K562 (cell line): ENCODE data around the gene LRFN3. TPM values are rescaled to one million over a fixed set of nuclear protein-coding genes. Genes with fewer than 3 reads are reported as not detected.

Experiments
- ATAC-seq: fragments of 200-7000 bp; cut with Tn5 transposase; 3 replicates; pipeline ENCODE4 v1.9.1; 2020; ENCODE audit warnings: moderate library complexity
- BruUV-seq: library from RNA; stranded (reverse); fragments of 400-500 nt; replicated peaks from 2 replicates; lab custom pipeline; 2021; lab: Mats Ljungman, UMichigan
- CTCF ChIA-PET: fragments of 300-600 bp; formaldehyde crosslinking; extraction: SDS; loops from one replicate; lab custom pipeline; 2021; ENCODE audit warnings: low intra/inter-chr PET ratio; lab: Yijun Ruan, JAX
- POLR2A ChIA-PET: fragments of 300-600, 350-650 bp; sonication (Branson Sonifier 250); formaldehyde crosslinking; extraction: SDS; loops from one replicate; lab custom pipeline; 2021; ENCODE audit warnings: antibody characterized with exemption, inconsistent platforms; lab: Yijun Ruan, JAX
- DNase-seq, 4 experiments: peaks; one replicate each; pipeline versions ENCODE4 v3.0.0 to v3.0.0-alpha.2; 2011 to 2018; ENCODE audit warnings: low spot score in 3 of 4, mixed read lengths in 3 of 4; ENCODE audit errors: extremely low read depth in 1 of 4
- FAIRE-seq: peaks from 2 replicates; lab custom pipeline; 2011; peaks lifted over from hg19 to GRCh38; lab: Jason Lieb, UNC
- H2AFZ ChIP-seq: 2 replicates; pipeline ENCODE4 v1.6.0; 2011; ENCODE audit warnings: low read depth, low read length, control low read depth, inconsistent platforms
- H3K27ac ChIP-seq: fragments of 200-600 bp; 3 replicates; pipeline ENCODE4 v1.8.0; 2011; ENCODE audit warnings: low read depth, mild to moderate bottlenecking, control low read depth, inconsistent platforms, low read length, moderate library complexity, mixed read lengths; ENCODE audit errors: extremely low read depth
- H3K27me3 ChIP-seq, 2 experiments: fragments of 300-600 bp in 1 of 2; 2 replicates in 1 of 2; 3 replicates in 1 of 2; pipeline versions ENCODE4 v1.6.0 to v1.8.0; 2011; ENCODE audit warnings: inconsistent platforms in 2 of 2, low read length in 2 of 2, mild to moderate bottlenecking in 1 of 2, mixed read lengths in 1 of 2, moderate library complexity in 1 of 2; ENCODE audit not compliant: control insufficient read depth in 2 of 2, insufficient read depth in 2 of 2
- H3K36me3 ChIP-seq: fragments of 300-600 bp; 3 replicates; pipeline ENCODE4 v1.8.0; 2011; ENCODE audit warnings: mild to moderate bottlenecking, low read length, inconsistent platforms; ENCODE audit not compliant: control insufficient read depth, insufficient read depth
- H3K4me1 ChIP-seq, 2 experiments: fragments of 200-600 bp in 1 of 2; replicated peaks in 1 of 2; 2 replicates in 1 of 2; 3 replicates in 1 of 2; pipeline versions ENCODE4 v1.5.1 to v1.8.0; 2011; ENCODE audit warnings: inconsistent platforms in 2 of 2, low read length in 2 of 2, mild to moderate bottlenecking in 1 of 2, mixed read lengths in 1 of 2, moderate library complexity in 1 of 2; ENCODE audit not compliant: control insufficient read depth in 2 of 2, insufficient read depth in 2 of 2
- H3K4me2 ChIP-seq: 2 replicates; pipeline ENCODE4 v1.6.1; 2011; ENCODE audit warnings: low read length, control low read depth, inconsistent platforms, mixed read lengths; ENCODE audit not compliant: insufficient read depth
- H3K4me3 ChIP-seq: fragments of 200-600 bp; sonication (generic), shearing (Covaris generic); 2 replicates; pipeline ENCODE4 v1.5.1; 2016; ENCODE audit warnings: control low read depth, inconsistent platforms
- H3K79me2 ChIP-seq: fragments of 200-600 bp; 3 replicates; pipeline ENCODE4 v1.8.0; 2011; ENCODE audit warnings: low read length, inconsistent platforms; ENCODE audit not compliant: control insufficient read depth, insufficient read depth
- H3K9ac ChIP-seq, 2 experiments: 2 replicates each; pipeline versions ENCODE4 v1.6.0 to v1.6.1; 2011; ENCODE audit warnings: low read depth in 2 of 2, low read length in 2 of 2, control low read depth in 1 of 2, inconsistent platforms in 1 of 2, mild to moderate bottlenecking in 1 of 2, mixed read lengths in 1 of 2; ENCODE audit not compliant: insufficient read depth in 1 of 2
- H3K9me1 ChIP-seq: one replicate; pipeline ENCODE4 v1.6.0; 2011; ENCODE audit warnings: inconsistent platforms, mild to moderate bottlenecking, low read length, moderate library complexity; ENCODE audit not compliant: control insufficient read depth, insufficient read depth
- H3K9me3 ChIP-seq: replicated peaks from 2 replicates; pipeline ENCODE4 v1.5.1; 2011; ENCODE audit warnings: low read depth, low read length, inconsistent platforms; ENCODE audit not compliant: control insufficient read depth, insufficient read depth
- H4K20me1 ChIP-seq: replicated peaks from 2 replicates; pipeline ENCODE4 v1.6.1; 2011; ENCODE audit warnings: low read length, inconsistent platforms, mixed read lengths; ENCODE audit not compliant: control insufficient read depth, insufficient read depth
- BCOR ChIP-seq: fragments of 450-650 bp; IDR thresholded peaks from 2 replicates; pipeline ENCODE4 v1.6.1; 2016
- ELF4 ChIP-seq: fragments of 450-650 bp; formaldehyde crosslinking; IDR thresholded peaks from 2 replicates; pipeline ENCODE4 v1.4.0; 2022; ENCODE audit warnings: missing genetic modification characterization
- HMBOX1 ChIP-seq: sonication (generic); IDR thresholded peaks from 2 replicates; pipeline ENCODE4 v1.6.1; 2016
- PRDM10 ChIP-seq: fragments of 450-650 bp; IDR thresholded peaks from 2 replicates; pipeline ENCODE4 v1.6.1; 2018; ENCODE audit not compliant: partially characterized antibody
- SAFB2 ChIP-seq: fragments of 200-400 bp; formaldehyde crosslinking; IDR thresholded peaks from 2 replicates; pipeline ENCODE4 v1.6.1; 2018; ENCODE audit warnings: borderline replicate concordance, low read length, low read depth, moderate library complexity; ENCODE audit not compliant: severe bottlenecking
- ZNF121 ChIP-seq: sonication (generic); formaldehyde crosslinking; conservative IDR thresholded peaks from 2 replicates; pipeline ENCODE4 v1.8.0; 2022; ENCODE audit warnings: missing genetic modification reagents
- WGBS: fragments of 100-300 bp; shearing (Covaris generic); methylation state at CpG from one replicate; pipeline ENCODE4 v1.1.6; 2016; ENCODE audit warnings: low coverage, mixed read lengths; ENCODE audit not compliant: insufficient coverage; ENCODE audit errors: missing lambda C conversion rate; 5-methylcytosine and 5-hydroxymethylcytosine counted together
- in situ Hi-C: fragments of 300-500 bp; cut with MboI; formaldehyde crosslinking; loops from 4 replicates; pipeline ENCODE4 v1.15.0; 2018; ENCODE audit warnings: inconsistent platforms, mixed read lengths
- intact Hi-C: fragments of 100-400 bp; cut with micrococcal nuclease; formaldehyde crosslinking; loops from 2 replicates; pipeline ENCODE4 v1.14.2; 2022
- polyA plus RNA-seq, 8 experiments: library from polyadenylated mRNA; depleted of rRNA in 4 of 8; stranded (reverse) in 5 of 8; unstranded in 3 of 8; fragments of >200 nt; fragmentation: Nextera tagmentation in 2 of 8; fragmentation: Illumina TruSeq in 1 of 8; extraction: Ambion mirVana in 2 of 8; extraction: Trizol in 1 of 8; gene quantifications; 2 replicates each; pipeline versions ENCODE4 v1.2.1 to v1.2.3, GENCODE V29; 2011 to 2014; ENCODE audit warnings: inconsistent platforms in 1 of 8, missing spikeins in 1 of 8
- total RNA-seq, 7 experiments: library from RNA; depleted of rRNA in 6 of 7; stranded (reverse); fragments of >200 nt in 6 of 7; fragmentation: Illumina TruSeq in 2 of 7; extraction: Trizol in 2 of 7; gene quantifications; 2 replicates each; pipeline versions ENCODE4 v1.2.1 to v1.2.3, GENCODE V29; 2011 to 2021; ENCODE audit warnings: low replicate concordance in 1 of 7

The LRFN3 gene
- total and polyA plus RNA-seq, 9 of the 15 experiments (the other 6 are each of a cell fraction or from before 2014, with no cell fraction given), result 0.03 to 0.12 (median 0.11) TPM; not detected in 6

- Histone ChIP-seq H3K27me3 (no peaks in the 10 kb centered on the region), H3K9ac (peak overlapping the region; percentile 21 to 61; a peak in 3 of 4 replicates), H3K4me3 (peak overlapping the region; percentile 36), H3K9me1 (no peaks in the 10 kb centered on the region), H4K20me1 (no peaks in the 10 kb centered on the region), H3K4me1 (peaks cover 28 to 50% of the 10 kb centered on the region in 2 experiments), H3K9me3 (no peaks in the 10 kb centered on the region), H3K79me2 (peaks cover 19% of the 10 kb centered on the region; the same call in 2 of the 3 replicates), H3K4me2 (peak overlapping the region; percentile 77), H3K36me3 (peaks cover 3% of the 10 kb centered on the region; the same call in 1 of the 3 replicates), H3K27ac (peak overlapping the region; percentile 9; the same call in 1 of the 3 replicates), H2AFZ (peak overlapping the region; percentile 81)
- ATAC-seq, result no peak
- WGBS, result 44% methylated on average over 9 of the region's 10 CpGs
- intact Hi-C loops (no loop called here), in situ Hi-C loops (no loop called here)
- no peak for TF ChIP-seq ELF4 (CRISPR knock-in tag)
- TF ChIP-seq ZNF121 (CRISPR knock-in tag), result peak; percentile 88
- TF ChIP-seq BCOR, result 0 out of 2 replicates have a peak, but pooled peaks have one; percentile 28
- DNase-seq, result no peak
- ChIA-PET POLR2A (no interaction called here), CTCF (no interaction called here)
- FAIRE-seq, result peak; percentile 15
- no TSS peak for BruUV-seq
Observed at GRCh38 chr19:35902870-35903475, 33.2 kb upstream of the LRFN3 start.

- intact Hi-C loops (no loop called here), in situ Hi-C loops (no loop called here)
- no peaks in the 10 kb centered on the region for H3K27me3 ChIP-seq
- H3K4me3 ChIP-seq, result peak overlapping the region; percentile 36
- POLR2A ChIA-PET, result interaction anchor here (0.7 kb wide), 2 partner anchors 13 to 554 kb away, joined by 3 read pairs; no protein-coding TSS in a partner anchor
- H3K27ac ChIP-seq, result peak overlapping the region; percentile 9; the same call in 1 of the 3 replicates
- FAIRE-seq (peak; percentile 64), DNase-seq (peak; percentile 80 to 88 (median 86)), ATAC-seq (peak; percentile 68)
- BruUV-seq, result no TSS peak
- H3K79me2 ChIP-seq, result peaks cover 16% of the 10 kb centered on the region; the same call in 2 of the 3 replicates
- H3K9ac ChIP-seq, result peak overlapping the region; percentile 21 to 61; a peak in 3 of 4 replicates
- H4K20me1 ChIP-seq, result no peaks in the 10 kb centered on the region
- no peaks in the 10 kb centered on the region for H3K36me3 ChIP-seq
- CTCF ChIA-PET, result interaction anchor here (1.0 kb wide), 1 partner anchor 22 kb away, joined by 5 read pairs; no protein-coding TSS in a partner anchor
- H3K4me1 ChIP-seq, result peaks cover 32 to 50% of the 10 kb centered on the region in 2 experiments
- peak overlapping the region; percentile 77 for H3K4me2 ChIP-seq
- no peaks in the 10 kb centered on the region for H3K9me3 ChIP-seq
- no peaks in the 10 kb centered on the region for H3K9me1 ChIP-seq
- 1% methylated on average over 20 of the region's 24 CpGs for WGBS
- peak overlapping the region; percentile 81 for H2AFZ ChIP-seq
- TF ChIP-seq SAFB2 (no peak), HMBOX1 (no peak), PRDM10 (peak; percentile 14)
Observed at GRCh38 chr19:35903550-35904179, 32.5 kb upstream of the LRFN3 start.
